CD4-positive, alpha-beta T cell treated with Interleukin-1 beta for 1 hour (primary cell): ENCODE data around the gene PHACTR1.
"Not testable (repeated sequence)": the region's sequence is repeated elsewhere in the genome, so short reads cannot be mapped to it uniquely, and the experiment has no call there.

ENCODE experiments used
- DNase-seq, 2 donors: peaks; one replicate each; pipeline ENCODE4 v3.0.0-alpha.2; 2020 to 2022

PHACTR1 gene

GRCh38 chr6:12716298-12716916, at the start of gene PHACTR1:
Gene PHACTR1, plus strand, starts transcription at chr6:12716767.
- DNase-seq: no peak

GRCh38 chr6:12666886-12667285, 49.7 kb upstream of the PHACTR1 start:
- no peak for DNase-seq

- no peak for DNase-seq
These were observed 40.6 kb upstream of the PHACTR1 start for GRCh38 chr6:12675931-12676330.

GRCh38 chr6:12679341-12679740, 37.2 kb upstream of the PHACTR1 start:
- DNase-seq: no peak

GRCh38 chr6:12693122-12693521, 23.4 kb upstream of the PHACTR1 start:
- no peak for DNase-seq

- DNase-seq: no peak
These were observed 18.3 kb upstream of the PHACTR1 start for GRCh38 chr6:12698298-12698697.

- DNase-seq: no peak
These were observed 11.6 kb upstream of the PHACTR1 start for GRCh38 chr6:12704946-12705345.

GRCh38 chr6:12709116-12709515, 7.5 kb upstream of the PHACTR1 start:
- DNase-seq: no peak

- DNase-seq: no peak
These were observed 6.9 kb upstream of the PHACTR1 start for GRCh38 chr6:12709556-12710232.

- no peak for DNase-seq
These were observed 5.6 kb upstream of the PHACTR1 start for GRCh38 chr6:12710921-12711320.

GRCh38 chr6:12714022-12714421, 2.5 kb upstream of the PHACTR1 start:
- DNase-seq: no peak

GRCh38 chr6:12715437-12715836, 1.1 kb upstream of the PHACTR1 start:
- DNase-seq: no peak

- no peak for DNase-seq
These were observed 789 bp downstream of the PHACTR1 start for GRCh38 chr6:12717356-12717755.

- no peak for DNase-seq
These were observed 1.4 kb downstream of the PHACTR1 start for GRCh38 chr6:12718015-12718414.

GRCh38 chr6:12719017-12719416, 2.5 kb downstream of the PHACTR1 start:
- no peak for DNase-seq

- no peak for DNase-seq
These were observed 3.7 kb downstream of the PHACTR1 start for GRCh38 chr6:12720310-12720709.

GRCh38 chr6:12725263-12725662, 8.7 kb downstream of the PHACTR1 start:
- DNase-seq: no peak

- DNase-seq: no peak
These were observed 12.9 kb downstream of the PHACTR1 start for GRCh38 chr6:12729467-12729866.

GRCh38 chr6:12730809-12731208, 14.2 kb downstream of the PHACTR1 start:
- DNase-seq: not testable (repeated sequence)

- DNase-seq: no peak
These were observed 17.3 kb downstream of the PHACTR1 start for GRCh38 chr6:12733876-12734275.

- DNase-seq: no peak
These were observed 19.2 kb downstream of the PHACTR1 start for GRCh38 chr6:12735786-12736185.

GRCh38 chr6:12748411-12748810, 31.8 kb downstream of the PHACTR1 start:
- DNase-seq: no peak

GRCh38 chr6:12748815-12749521, 32.4 kb downstream of the PHACTR1 start:
- no peak for DNase-seq
